AG09309 (cell line): ENCODE data around the gene SOCS2.
"Not testable (repeated sequence)": the region's sequence is repeated elsewhere in the genome, so short reads cannot be mapped to it uniquely, and the experiment has no call there.

ENCODE experiments used
- DNase-seq: peaks from one replicate; pipeline ENCODE4 v3.0.0-alpha.2; 2010; ENCODE audit warnings: low read depth
- H3K4me3 ChIP-seq: 2 replicates; pipeline ENCODE4 v1.5.1; 2011; ENCODE audit warnings: mild to moderate bottlenecking, low read depth, low read length, moderate library complexity; ENCODE audit not compliant: control insufficient read depth
- CTCF ChIP-seq: IDR thresholded peaks from 2 replicates; pipeline ENCODE4 v1.5.1; 2011; ENCODE audit warnings: mild to moderate bottlenecking, low read depth, low read length, inconsistent platforms; ENCODE audit not compliant: insufficient read depth, control insufficient read depth; ENCODE audit errors: missing control alignments

The SOCS2 gene

GRCh38 chr12:93549174-93549573, 23.3 kb upstream of the SOCS2 start:
- no peak for TF ChIP-seq CTCF
- DNase-seq: no peak
- H3K4me3 ChIP-seq: no peak overlapping the region

GRCh38 chr12:93550748-93551611, 21.5 kb upstream of the SOCS2 start:
- no peak overlapping the region for H3K4me3 ChIP-seq
- no peak for DNase-seq
- no peak for TF ChIP-seq CTCF

- no peak for TF ChIP-seq CTCF
- no peak overlapping the region for H3K4me3 ChIP-seq
- DNase-seq: no peak
Observed at GRCh38 chr12:93552427-93552826, 20.0 kb upstream of the SOCS2 start.

GRCh38 chr12:93557879-93558278, 14.6 kb upstream of the SOCS2 start:
- DNase-seq, H3K4me3 ChIP-seq: not testable (repeated sequence)

- not testable (repeated sequence) for DNase-seq, H3K4me3 ChIP-seq
Observed at GRCh38 chr12:93558685-93559084, 13.8 kb upstream of the SOCS2 start.

- H3K4me3 ChIP-seq: no peak overlapping the region
- peak; percentile 48 for TF ChIP-seq CTCF
- DNase-seq: no peak
Observed at GRCh38 chr12:93563807-93564538, 8.5 kb upstream of the SOCS2 start.

- DNase-seq: no peak
- no peak overlapping the region for H3K4me3 ChIP-seq
- TF ChIP-seq CTCF: no peak
Observed at GRCh38 chr12:93565760-93566159, 6.7 kb upstream of the SOCS2 start.
